GM19455 (cell line): Measurements from ENCODE around the gene PRPF4.
"Not testable (repeated sequence)": the region's sequence is repeated elsewhere in the genome, so short reads cannot be mapped to it uniquely, and the experiment has no call there.

ENCODE experiments used
- ATAC-seq: cut with Tn5 transposase; IDR thresholded peaks from one replicate; pipeline ENCODE4 v1.9.1; 2021; ENCODE audit not compliant: unreplicated experiment

PRPF4 gene

DNA sequence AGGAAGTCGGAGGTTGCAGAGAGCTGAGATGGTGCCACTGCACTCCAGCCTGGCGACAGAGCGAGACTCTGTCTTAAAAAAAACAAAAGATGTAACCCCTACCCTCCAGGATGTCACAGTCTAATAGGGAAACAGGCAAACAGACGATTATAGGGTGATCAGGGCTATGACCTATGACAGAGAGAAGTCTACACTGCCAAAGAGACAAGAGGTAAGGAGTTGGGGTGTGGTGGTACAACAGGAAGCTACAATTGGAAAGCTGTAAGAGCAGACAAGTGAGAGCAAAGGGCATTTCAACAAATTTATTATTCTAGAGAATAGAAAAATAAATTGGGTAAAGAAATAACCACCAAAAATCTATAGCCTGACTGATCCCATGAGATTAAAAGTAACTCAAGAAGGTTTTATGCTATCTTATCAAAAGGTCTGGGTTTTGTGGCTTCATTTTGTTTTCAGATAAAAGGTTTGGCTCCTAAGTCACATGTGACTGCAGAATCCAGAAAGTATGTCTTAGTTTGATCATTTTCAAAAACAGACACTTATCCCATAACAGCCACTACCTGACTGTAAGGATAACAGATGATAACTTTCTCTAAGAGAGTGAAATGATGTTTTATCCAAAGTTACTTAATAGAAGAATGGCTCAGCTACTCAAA, 7.4 kb upstream of the PRPF4 start:
- no peak for ATAC-seq

DNA sequence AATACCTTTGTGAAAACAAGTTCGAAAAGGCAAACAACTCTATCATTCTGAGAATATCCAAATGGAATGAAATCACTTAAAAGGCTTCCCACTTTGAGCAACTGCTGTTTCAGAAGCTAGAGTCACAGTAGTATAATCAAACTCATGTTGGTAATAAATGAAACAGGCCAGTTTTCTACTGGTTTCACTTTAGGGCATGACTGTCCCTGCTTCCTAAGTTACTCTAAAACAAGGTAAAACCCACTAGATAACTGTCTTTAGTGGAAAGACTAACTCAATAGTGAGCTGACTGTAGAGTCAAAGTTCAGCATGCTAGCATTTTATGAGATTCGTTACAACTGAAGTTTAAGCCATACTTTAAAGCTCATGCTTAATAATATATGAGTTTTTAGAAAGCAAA, 6.1 kb upstream of the PRPF4 start:
- ATAC-seq: no peak

DNA sequence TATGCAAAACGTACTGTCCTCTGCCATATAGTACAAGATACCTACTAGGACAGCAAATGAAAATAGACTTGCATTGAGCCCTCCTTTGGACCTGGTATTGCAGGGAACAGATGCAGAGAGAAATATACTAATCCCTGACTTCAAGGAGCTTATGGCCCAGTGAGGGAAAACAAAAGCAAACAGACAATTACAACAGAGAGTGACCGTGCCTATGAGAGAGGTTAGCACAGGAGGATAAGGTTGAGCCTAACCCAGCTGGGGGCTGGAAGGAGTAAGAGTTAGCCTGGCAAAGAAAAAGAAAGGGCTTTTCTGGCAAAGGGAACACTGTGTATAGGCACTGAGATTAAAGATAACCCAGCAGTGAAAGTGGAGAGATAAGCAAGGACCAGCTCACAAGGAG, 5.6 kb upstream of the PRPF4 start:
- no peak for ATAC-seq

DNA sequence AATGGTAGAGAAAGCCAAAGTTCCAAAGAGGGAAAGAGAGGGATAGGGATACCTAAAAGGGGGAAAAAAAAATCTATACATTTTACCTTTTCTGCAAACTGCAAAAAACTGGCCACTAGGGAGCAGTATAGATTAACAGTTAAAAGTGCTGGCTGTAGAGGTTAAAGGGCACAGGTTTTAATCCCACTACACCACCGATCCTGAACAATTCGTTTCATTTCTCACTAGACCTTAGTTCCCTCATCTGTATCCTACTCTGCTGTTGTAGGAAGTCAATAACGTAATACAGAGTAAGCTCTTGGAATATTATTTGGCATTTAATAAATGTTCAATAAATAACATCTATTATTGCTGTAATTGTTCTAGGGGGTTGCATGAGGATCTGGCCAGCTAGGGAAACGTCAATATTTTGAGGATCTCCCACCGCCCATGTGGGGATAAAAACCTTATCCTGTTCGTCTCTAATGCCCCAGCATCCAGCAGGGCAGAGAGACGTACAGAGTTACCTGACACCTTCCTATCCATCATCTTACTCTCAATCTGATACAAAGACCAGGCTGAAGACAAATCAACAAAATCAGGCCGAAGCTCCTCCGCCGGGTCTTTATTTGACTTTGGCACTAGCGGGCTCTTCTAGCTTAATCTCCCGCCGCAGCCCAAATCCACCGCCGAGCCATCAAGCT, 843 bp upstream of the PRPF4 start:
- ATAC-seq: peak; percentile 15

DNA sequence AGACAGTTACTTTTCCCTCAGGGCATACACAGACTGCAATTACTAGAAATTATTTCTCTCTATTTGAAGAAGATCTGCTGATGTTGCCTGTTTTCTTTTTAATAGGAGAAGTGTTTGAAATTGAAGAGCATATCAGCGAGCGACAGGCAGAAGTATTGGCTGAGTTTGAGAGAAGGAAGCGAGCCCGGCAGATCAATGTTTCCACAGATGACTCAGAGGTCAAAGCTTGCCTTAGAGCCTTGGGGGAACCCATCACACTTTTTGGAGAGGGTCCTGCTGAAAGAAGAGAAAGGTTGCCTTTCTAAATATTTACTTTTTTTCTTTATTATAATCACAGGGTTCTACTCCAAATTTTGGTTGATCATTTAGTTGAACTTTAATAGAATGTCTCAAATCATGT, 3.4 kb downstream of the PRPF4 start:
- no peak for ATAC-seq

DNA sequence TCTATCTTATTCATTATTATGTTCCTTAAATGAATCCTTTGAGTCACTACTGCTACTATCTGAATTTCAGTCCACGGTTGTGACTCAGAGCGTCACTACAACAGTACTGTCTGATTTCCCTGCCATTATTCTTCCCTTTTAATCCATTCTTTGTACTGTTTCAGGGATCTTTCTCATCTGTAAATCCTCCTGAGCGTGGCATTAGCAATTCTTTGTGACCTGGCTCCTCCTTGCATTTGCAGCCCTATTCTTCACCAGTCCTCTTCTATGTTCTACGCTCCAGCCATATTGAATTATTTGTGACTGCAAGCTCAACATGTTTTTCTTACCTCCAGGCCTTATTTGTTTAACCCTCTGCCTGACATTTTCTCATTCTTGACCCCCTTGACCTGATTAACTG, 5.9 kb downstream of the PRPF4 start:
- ATAC-seq: no peak

DNA sequence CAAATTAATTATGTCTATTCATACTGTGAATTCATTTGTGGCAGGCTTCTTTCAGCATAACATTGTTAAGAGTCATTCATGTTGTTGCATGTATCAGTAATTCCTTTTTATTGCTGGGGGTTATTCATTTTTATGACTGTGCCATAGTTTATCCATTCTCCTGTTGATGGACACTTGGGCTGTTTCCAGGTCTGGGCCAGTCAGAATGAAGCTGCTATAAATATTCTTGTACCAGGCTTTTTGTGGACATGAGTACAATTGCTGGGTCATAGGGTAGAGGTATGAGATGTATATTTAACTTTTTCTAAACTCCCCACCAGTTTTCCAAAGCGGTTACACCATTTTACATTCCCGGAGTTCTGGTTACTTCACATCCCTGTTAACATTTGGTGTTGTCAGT, 13.6 kb downstream of the PRPF4 start:
- no peak for ATAC-seq

DNA sequence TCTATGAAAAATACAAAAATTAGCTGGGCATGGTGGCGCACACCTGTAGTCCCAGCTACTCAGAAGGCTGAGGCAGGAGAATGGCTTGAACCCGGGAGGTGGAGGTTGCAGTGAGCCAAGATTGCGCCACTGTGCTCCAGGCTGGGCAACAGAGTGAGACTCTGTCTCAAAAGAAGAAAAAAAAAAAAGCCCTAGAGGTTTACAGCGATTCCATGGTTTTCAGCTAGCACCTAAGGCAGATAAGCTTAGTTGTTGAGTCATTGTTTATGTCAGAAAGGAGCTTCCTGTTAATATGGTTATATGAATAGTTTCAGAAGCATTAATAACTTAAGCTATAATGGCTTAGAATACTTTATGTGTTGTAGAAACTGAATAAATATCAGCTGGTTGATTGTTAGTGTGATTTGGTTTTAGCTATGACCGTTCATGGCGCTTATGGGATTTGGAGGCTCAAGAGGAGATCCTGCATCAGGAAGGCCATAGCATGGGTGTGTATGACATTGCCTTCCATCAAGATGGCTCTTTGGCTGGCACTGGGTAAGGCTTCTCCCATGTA, 14.7 kb downstream of the PRPF4 start:
- no peak for ATAC-seq

DNA sequence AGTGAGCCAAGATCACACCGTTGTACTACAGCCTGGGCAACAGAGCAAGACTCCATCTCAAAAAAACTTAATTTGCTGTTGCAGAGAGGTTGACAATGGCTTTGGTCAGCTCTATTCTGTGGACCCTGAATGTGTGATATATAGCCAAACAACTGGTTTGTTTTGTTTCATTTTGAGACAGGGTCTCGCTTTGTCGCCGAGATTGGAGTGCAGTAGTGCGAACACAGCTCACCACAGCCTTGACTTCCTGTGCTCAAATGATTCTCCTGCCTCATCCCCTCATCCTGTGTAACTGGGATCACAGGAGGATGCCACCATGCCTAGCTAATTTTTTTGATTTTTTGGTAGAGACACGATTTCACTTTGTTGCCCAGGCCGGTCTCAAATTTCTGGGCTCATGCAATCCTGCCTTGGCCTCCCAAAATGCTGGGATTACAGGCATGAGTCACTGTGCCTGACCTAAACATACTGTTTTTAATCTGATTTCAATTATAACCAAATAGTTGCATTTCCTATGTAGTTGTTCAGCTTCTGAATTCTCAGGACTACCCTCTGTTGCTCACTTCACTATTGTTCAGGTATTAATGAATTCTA, 17.9 kb downstream of the PRPF4 start:
- ATAC-seq: no peak

DNA sequence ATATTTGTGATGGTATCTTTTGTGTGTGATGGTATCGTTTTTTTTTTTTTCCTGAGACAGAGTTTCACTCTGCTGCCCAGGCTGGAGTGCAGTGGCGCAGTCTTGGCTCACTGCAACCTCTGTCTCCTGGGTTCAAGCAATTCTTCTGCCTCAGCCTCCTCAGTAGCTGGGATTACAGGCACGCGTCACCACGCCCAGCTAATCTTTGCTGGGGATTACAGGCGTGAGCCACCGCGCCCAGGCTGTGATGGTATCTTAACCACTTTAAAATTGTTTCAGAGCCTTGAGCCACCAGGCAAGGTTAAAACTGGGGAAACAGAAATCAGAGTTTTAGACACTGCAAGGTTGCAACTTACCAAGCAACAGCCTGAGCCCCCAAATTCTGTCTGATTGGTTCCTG, 20.8 kb downstream of the PRPF4 start:
- not testable (repeated sequence) for ATAC-seq

DNA sequence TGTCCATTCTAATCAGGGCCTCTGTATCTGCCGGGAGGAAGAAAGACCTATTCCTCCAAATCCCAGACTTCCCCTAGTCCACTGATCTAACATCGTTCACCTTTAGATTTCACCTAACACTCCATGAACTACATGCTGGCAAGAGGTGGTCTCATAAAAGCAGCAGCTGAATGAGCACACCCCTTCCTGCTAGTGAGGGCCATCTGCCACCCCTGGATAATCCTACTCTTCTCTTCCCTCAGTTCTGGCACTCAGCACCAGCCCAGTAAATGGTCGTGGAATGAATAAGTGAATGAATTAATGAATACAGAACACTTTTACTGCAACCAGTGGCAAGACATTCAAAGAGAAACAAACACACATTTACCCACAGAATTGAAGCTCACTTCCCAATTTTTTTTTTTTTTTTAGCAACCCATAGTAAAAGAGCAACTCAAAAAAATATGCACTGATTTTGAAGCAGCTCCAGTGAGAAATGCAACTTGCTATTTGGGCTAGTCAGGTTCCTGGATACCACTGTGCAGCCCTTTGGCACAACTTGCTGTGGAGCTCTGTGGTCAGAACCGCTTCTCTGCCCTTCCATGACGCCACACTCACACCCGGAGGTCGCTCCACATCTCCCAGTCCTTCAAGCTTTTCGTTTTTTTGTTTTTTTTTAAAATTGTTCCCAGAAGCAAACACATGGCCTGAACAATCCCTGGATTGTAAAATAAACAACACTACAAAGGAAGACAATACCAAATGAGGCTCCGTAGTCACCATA, 21.5 kb downstream of the PRPF4 start:
- ATAC-seq: no peak

DNA sequence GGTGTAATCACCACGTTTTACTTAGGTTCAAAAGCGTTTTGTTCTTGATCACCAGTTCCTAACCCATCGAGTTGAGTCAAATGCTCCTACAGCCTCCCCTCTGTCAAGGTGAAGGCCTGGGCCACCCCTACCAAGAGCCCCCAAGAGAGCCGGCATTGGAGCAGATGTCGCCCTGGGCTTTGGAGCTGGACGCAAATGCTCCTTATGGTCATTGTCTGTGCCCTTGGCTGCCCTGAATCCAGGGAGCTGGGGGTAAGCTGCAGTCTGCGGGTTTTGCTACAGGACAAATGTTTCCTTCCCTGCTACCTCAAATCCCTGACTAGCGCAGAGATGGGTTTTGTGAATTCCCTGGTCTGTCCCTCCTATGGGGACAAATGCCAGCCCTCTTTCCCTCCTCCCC, 22.9 kb downstream of the PRPF4 start:
- no peak for ATAC-seq

DNA sequence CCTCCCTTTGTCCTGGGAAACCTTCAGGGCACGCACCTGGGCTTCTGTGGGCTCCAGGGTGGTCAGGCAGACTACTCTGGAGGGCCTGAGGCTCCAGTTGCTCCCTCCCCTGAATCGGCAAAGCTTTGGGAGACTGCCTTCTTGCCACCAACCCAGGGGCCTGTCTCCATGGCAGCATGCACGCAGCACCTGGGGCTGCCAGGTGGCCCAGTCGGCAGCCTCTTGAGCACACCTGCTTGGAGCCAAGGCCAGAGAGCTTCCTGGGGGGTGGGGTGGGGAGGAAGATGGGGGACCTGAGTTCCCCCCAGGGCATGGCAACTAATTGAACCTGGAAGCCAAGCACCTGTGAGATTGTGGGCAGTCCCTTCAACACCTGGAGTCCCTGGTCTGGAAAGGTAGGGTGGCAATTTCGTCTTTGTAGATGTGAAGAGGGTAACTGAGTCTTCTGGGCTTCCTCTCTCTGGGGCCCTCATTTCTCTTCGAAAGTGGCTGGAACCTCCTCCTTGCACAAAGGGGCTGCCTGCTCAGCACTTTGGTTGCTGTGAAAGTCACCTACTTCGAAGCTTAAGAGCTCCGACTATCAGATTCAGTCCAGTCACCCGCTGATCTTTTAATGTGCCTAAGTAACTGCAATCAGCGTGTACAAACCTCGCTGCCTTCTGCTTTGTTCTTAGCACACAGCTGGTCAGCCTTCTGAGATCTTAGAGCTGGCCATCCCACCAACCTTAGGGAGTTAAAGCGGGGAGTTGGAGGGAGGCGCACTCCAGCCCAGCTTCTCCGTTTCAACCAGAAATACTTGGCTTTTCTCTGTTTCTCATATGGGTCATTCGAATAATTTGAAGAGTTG, 23.7 kb downstream of the PRPF4 start:
- ATAC-seq: no peak

DNA sequence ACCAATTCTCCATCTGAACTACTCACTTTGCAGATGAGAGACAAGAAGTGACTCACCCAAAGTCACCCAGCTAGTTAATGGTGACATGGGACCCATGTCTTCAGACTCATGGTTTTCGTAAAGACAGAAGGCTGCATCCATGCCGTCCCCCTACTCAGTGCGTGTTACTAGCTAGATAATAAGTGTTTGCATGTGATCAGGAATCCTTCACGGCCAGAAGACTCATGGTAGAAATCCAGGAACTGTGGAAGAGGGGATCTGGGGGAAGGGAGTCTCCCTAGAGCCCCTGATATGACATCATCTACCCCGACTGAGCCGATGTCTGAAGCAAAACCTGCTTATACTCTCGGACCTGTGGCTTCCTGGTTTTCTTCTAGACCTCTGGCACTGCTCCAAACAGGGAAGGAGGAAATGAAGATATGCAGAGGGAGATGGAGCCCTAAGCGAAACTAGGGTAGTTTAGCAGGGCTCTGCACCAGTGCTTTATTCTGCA, 24.4 kb downstream of the PRPF4 start:
- no peak for ATAC-seq

DNA sequence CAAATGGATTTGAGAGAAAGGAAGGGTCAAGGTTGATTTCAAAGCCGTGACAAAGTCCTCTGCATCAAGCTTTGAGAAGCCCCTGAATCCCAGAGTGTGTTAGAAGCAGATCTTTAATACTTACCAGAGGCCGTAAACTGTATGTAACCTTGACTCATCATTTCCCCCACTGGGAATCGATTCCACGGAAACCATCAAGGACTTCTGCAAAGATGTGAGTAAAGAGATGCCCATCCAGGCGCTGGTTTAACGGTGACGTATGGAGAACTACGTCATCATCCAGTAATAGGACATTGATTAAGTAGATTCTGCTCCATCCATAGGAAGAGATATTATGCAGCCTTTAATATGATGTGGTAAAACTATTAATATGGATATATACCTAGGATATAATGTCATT, 26.1 kb downstream of the PRPF4 start:
- no peak for ATAC-seq

DNA sequence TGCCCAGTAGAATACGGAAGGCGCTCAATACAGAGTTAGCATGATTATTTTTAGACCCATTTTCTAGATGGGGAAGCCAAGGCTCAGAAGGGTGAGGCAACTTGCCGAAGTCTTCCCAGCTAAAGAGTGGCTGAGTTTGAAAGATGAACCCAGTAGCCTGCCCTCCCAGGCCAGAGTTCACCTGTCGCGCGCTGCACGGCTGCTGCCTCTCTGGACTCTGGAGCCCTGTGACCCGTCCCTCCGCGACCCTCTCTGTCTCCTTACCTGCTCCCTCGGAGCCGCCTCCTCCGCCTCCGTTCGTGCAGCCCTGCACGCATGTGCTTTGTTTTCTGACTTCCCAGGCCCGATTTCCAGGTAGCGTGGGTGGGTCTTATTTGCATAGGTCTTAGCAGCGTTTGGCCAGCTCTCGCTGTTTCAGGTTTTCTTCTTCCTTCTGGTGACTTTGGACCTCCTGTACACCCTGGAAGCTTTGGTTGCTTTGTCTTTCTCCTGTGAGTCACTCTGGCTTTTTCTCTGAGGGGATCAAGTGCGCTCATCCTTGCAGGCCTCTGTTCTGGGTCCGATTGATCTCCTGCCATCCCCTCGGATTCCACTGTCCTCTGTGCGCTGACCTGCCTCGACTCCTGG, 27.4 kb downstream of the PRPF4 start, which contains the start of gene RNF183:
RNF183 (minus strand) TSS at position 585 of the 627 bp plus-strand sequence. CDS start 5,192 bp downstream, outside the sequence.
- no peak for ATAC-seq

DNA sequence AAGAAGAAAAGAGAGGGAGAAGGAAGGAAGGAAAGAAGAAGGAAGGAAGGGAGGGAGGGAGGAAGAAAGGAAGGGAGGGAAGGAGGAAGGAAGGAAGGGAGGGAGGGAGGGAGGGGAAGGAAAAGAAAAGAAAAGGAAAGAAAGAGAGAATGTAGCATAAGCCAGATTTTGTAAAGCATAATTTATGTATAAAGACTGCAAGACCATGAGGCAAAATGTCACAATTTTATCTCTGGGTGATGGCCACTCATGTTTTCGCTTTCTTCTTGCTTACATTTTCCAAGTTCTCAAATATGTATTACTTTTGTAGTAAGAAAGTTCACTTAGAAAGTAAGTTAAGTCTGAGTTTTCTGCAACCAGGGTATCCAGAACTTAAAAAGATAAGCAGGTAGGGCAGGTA, 31.1 kb downstream of the PRPF4 start:
- no peak for ATAC-seq

DNA sequence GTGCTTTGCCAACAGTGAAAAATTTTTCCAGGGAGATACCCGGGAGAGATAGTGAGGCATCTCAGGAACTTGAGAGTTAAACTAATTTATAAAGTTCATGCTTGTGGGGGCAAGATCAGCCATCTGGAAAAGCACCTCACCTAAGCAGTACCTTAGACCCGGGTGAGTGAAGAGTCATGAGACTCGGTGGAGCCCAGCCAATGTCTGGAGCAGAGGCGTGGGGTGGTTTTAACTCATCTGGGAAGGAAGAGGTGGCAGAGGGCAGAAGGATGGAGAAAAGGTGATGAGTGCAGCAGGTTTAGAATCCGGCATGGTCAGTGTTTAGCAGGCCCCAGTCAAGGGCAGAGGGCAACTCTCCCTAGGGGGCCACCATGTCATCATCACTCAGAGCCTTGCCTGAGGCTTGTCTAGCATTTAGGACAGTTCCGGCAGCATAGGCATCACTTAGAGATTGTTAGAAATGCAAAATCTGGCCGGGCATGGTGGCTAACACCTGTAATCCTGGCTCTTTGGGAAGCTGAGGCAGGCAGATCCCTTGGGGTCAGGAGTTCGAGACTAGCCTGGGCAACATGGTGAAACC, 32.0 kb downstream of the PRPF4 start:
- ATAC-seq: no peak

DNA sequence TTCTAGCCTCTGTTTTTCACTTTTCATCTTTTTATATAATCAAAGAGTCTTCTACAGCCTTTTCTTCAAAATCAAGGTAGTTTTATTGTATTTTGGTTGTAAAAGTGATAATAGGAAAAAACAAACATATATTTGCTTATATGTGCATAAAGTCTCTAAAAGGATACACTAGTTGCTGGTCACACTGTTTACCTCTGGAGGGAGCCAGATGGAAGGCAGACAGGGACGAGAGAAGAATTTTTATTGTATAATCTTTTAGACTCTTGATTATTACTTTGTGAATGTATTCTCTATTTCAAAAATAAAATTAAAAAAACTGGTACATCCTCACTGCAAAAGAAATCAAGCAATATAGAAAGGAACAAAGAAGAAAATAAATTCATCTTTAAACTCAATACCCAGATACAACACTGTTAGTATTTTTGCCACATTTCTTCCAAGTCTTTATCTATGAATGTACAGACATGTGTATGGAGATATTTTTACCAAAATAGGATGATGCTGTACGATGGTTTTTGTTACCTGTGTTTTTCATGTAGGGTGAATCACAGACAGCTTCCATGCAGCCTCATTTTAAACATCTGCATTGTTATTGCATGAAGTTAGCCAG, 33.9 kb downstream of the PRPF4 start:
- no peak for ATAC-seq
